Upper lobe of left lung (tissue), 4 donors: Measurements from ENCODE around the gene LIG1.

Experiments
- CTCF ChIP-seq, 6 experiments: fragments of 450-650 bp in 4 of 6; fragments of 200-600 bp in 2 of 6; sonication (generic) in 2 of 6; IDR thresholded peaks; one replicate each; pipeline ENCODE4 v1.5.1; 2016 to 2019; ENCODE audit warnings: antibody characterized with exemption in 6 of 6
- EP300 ChIP-seq, 4 donors: sonication (generic); formaldehyde crosslinking; IDR thresholded peaks; one replicate each; pipeline ENCODE4 v1.5.1; 2017; ENCODE audit warnings: antibody characterized with exemption in 4 of 4, control low read depth in 2 of 4

GRCh38 chr19:48120505-48120904 lies 49.6 kb downstream of the LIG1 start:
- TF ChIP-seq CTCF (IDR thresholded peaks at IDR 0.05) (no peak), EP300 (IDR thresholded peaks at IDR 0.05) (no peak)
